Loucy (cell line): ENCODE results near the gene ABLIM2.

Experiments
- H2AFZ ChIP-seq: fragments of 200-600 bp; sonication (generic); 2 replicates; pipeline ENCODE4 v1.6.0; 2016; ENCODE audit warnings: antibody characterized with exemption, mild to moderate bottlenecking, low read length, moderate library complexity
- H3F3A ChIP-seq: fragments of 200-600 bp; 2 replicates; pipeline ENCODE4 v1.6.0; 2016; ENCODE audit warnings: antibody characterized with exemption, low read depth, mild to moderate bottlenecking
- H3K27me3 ChIP-seq: fragments of 200-600 bp; sonication (generic); 2 replicates; pipeline ENCODE4 v1.6.1; 2014; ENCODE audit warnings: low read length, mild to moderate bottlenecking; ENCODE audit not compliant: insufficient read depth, poor library complexity, severe bottlenecking
- H3K36me3 ChIP-seq: fragments of 200-600 bp; sonication (generic); 2 replicates; pipeline ENCODE4 v1.6.1; 2016; ENCODE audit warnings: low read length; ENCODE audit not compliant: insufficient read depth
- H3K4me1 ChIP-seq: fragments of 200-600 bp; sonication (generic); 2 replicates; pipeline ENCODE4 v1.5.1; 2014; ENCODE audit warnings: low read length, mild to moderate bottlenecking; ENCODE audit not compliant: insufficient read depth, poor library complexity, severe bottlenecking
- H3K4me2 ChIP-seq: fragments of 200-600 bp; sonication (generic); 2 replicates; pipeline ENCODE4 v1.6.0; 2014; ENCODE audit warnings: antibody characterized with exemption, low read length, low read depth, mild to moderate bottlenecking; ENCODE audit not compliant: poor library complexity, severe bottlenecking
- H3K4me3 ChIP-seq: fragments of 200-600 bp; sonication (generic); 2 replicates; pipeline ENCODE4 v1.5.1; 2014; ENCODE audit warnings: low read length, mild to moderate bottlenecking, mixed read lengths; ENCODE audit not compliant: poor library complexity, severe bottlenecking
- H3K79me2 ChIP-seq: fragments of 200-600 bp; sonication (generic); 2 replicates; pipeline ENCODE4 v1.6.1; 2014; ENCODE audit warnings: low read length; ENCODE audit not compliant: insufficient read depth
- H3K9ac ChIP-seq: fragments of 200-600 bp; sonication (generic); 2 replicates; pipeline ENCODE4 v1.6.0; 2014; ENCODE audit warnings: mild to moderate bottlenecking, low read depth, low read length, moderate library complexity; ENCODE audit not compliant: poor library complexity, severe bottlenecking
- H3K9me2 ChIP-seq: fragments of 200-600 bp; sonication (generic); replicated peaks from 2 replicates; pipeline ENCODE4 v1.6.1; 2016; ENCODE audit warnings: low read depth, low read length, mixed read lengths
- H3K9me3 ChIP-seq: fragments of 200-600 bp; sonication (generic); 2 replicates; pipeline ENCODE4 v1.6.1; 2014; ENCODE audit warnings: mild to moderate bottlenecking, antibody characterized with exemption, low read length, low read depth; ENCODE audit not compliant: insufficient read depth
- H4K20me1 ChIP-seq: fragments of 200-600 bp; sonication (generic); 2 replicates; pipeline ENCODE4 v1.6.0; 2014; ENCODE audit warnings: antibody characterized with exemption, low read length, mild to moderate bottlenecking; ENCODE audit not compliant: insufficient read depth, poor library complexity, severe bottlenecking
- EZH2phosphoT487 ChIP-seq: fragments of 200-600 bp; IDR thresholded peaks from 2 replicates; pipeline ENCODE4 v1.6.1; 2018; ENCODE audit warnings: antibody characterized with exemption, mild to moderate bottlenecking, moderate library complexity, borderline replicate concordance
- TF ChIP-seq, protein P1 (sequence below): fragments of 200-600 bp; sonication (generic); conservative IDR thresholded peaks from 2 replicates; pipeline ENCODE4 v1.5.1; 2014; ENCODE audit warnings: mild to moderate bottlenecking, antibody characterized with exemption, low read length

The ABLIM2 gene

DNA sequence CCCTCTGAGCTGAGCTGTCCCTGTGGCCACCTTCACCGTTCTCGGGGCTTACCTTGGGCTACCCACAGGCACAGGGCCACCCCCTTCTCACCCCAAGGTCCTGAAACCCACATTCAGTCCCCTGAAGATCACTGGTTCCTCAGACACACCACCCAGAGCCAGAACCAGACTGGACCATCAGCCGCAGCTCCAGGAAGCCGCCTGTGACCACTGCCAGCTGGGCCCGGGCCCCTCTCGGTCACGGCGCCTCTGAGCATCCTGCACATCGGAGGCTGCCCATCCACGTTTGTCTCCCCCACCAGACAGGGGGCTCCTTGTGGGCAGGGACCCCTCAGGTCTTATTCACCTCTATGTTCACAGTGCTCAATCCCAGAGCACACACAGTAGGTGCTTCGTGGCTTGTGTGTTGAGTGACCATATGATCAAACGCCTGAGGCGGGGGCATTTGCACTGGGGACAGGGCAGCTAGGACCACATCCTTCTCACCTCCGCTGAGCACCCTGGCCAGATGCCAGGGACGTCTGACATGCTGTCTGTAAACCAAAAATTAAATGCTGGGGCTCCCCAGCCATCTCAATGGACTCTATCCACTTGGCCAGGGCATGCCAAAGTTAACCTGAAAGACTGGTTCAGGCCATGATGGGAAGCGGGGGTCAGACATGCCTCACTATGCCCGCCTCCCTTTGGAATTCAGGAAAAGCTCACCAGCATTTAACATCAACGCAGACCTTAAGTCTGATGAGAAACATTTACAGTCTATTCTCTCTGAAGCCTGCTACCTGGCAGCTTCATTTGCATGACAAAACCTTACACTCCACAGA is 109.5 kb downstream of the ABLIM2 start:
- Histone ChIP-seq H3K9ac (no peak overlapping the region), H3F3A (no peaks in the 10 kb centered on the region), H3K36me3 (no peaks in the 10 kb centered on the region), H3K9me3 (peaks cover 8% of the 10 kb centered on the region; the same call in 1 of the 2 replicates), H3K9me2 (no peaks in the 10 kb centered on the region), H3K4me1 (no peaks in the 10 kb centered on the region), H3K4me2 (no peak overlapping the region), H3K4me3 (no peak overlapping the region), H3K27me3 (no peaks in the 10 kb centered on the region), H2AFZ (no peak overlapping the region), H4K20me1 (no peaks in the 10 kb centered on the region), H3K79me2 (no peaks in the 10 kb centered on the region)
- TF ChIP-seq EZH2phosphoT487, result no peak
- TF ChIP-seq, protein P1, sequence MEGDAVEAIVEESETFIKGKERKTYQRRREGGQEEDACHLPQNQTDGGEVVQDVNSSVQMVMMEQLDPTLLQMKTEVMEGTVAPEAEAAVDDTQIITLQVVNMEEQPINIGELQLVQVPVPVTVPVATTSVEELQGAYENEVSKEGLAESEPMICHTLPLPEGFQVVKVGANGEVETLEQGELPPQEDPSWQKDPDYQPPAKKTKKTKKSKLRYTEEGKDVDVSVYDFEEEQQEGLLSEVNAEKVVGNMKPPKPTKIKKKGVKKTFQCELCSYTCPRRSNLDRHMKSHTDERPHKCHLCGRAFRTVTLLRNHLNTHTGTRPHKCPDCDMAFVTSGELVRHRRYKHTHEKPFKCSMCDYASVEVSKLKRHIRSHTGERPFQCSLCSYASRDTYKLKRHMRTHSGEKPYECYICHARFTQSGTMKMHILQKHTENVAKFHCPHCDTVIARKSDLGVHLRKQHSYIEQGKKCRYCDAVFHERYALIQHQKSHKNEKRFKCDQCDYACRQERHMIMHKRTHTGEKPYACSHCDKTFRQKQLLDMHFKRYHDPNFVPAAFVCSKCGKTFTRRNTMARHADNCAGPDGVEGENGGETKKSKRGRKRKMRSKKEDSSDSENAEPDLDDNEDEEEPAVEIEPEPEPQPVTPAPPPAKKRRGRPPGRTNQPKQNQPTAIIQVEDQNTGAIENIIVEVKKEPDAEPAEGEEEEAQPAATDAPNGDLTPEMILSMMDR, result no peak

DNA sequence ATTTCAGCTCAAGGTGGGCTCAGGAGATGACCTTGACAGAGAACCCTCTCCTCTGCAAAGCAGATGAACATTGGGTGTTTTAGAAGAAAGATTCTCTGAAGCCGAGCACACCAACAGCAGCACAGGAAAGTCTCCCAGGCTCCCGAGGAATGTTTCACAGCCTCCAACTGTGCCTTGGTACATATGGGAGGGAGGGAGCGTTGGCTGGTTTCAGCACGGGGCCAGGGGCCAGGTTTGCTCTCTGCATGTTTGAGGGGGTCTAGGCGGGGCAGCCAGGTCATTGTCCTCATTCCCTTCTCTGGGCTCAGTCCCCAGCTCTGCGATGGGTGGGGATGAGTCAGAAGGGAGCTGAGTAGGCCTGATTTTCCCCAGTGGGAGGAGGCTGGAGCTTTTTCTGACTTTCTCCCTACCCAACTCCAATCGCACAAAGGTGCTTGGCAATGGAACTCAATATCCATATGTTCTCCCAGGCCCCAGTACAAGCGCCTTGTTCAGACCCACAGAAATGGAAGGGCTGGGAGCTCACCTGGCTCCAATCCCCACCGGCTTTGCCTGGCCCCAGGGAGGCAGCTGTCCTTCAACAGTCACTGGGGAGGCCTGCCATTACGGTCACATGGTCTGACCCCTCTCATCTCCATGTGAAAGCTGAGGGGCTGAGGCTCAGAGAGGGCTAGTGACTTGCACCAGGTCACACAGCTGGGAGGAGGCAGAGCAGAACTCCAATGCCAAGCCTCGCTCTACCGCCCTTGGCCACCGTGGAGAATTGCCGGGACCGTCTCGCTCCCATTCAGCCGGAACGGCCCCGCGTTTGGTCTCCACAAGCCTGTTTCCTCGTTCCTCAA is 110.6 kb downstream of the ABLIM2 start:
- H3K4me3 ChIP-seq, result no peak overlapping the region
- no peak overlapping the region for H3K4me2 ChIP-seq
- H2AFZ ChIP-seq, result no peak overlapping the region
- H4K20me1 ChIP-seq, result no peaks in the 10 kb centered on the region
- H3K4me1 ChIP-seq, result no peaks in the 10 kb centered on the region
- no peaks in the 10 kb centered on the region for H3K36me3 ChIP-seq
- no peak overlapping the region for H3K9ac ChIP-seq
- TF ChIP-seq, protein P1, result no peak
- TF ChIP-seq EZH2phosphoT487, result no peak
- H3K9me3 ChIP-seq, result peaks cover 3% of the 10 kb centered on the region; the same call in 1 of the 2 replicates
- H3F3A ChIP-seq, result no peaks in the 10 kb centered on the region
- no peaks in the 10 kb centered on the region for H3K27me3 ChIP-seq
- H3K79me2 ChIP-seq, result no peaks in the 10 kb centered on the region
- H3K9me2 ChIP-seq, result no peaks in the 10 kb centered on the region

DNA sequence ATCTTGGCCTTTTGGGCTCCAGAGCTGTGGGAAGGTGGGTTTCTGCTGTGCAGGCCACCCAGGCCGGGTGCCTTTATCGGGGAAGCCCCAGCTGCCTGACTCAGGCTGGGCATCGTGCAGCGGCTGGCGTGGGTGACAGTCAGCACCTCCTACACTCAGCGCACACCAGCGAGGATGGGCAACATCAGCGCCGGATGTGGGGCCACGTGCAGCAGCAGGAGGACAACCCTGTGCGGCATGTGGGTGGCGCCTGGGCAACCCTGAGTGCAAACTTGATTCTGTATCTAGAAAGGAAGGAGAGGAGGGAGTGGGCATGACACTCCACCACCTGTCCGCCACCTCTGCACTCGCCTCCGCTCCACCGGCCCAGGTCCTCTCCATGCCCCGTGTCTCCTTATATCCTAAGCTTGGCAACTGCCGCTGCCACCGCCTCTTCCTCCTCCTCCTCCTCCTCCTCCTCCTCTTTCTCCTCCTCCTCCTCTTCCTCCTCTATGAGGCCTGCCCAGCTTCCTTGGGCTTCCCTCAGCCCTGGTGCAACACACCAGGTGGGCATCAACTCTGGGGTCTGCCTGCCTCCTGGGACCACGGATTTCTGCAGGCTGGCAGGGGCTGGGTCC is 111.6 kb downstream of the ABLIM2 start:
- H4K20me1 ChIP-seq, result no peaks in the 10 kb centered on the region
- no peaks in the 10 kb centered on the region for H3K79me2 ChIP-seq
- no peaks in the 10 kb centered on the region for H3K36me3 ChIP-seq
- H3K4me2 ChIP-seq, result no peak overlapping the region
- TF ChIP-seq, protein P1, result no peak
- TF ChIP-seq EZH2phosphoT487, result no peak
- H3K4me1 ChIP-seq, result no peaks in the 10 kb centered on the region
- no peak overlapping the region for H3K9ac ChIP-seq
- H3K27me3 ChIP-seq, result no peaks in the 10 kb centered on the region
- H3K9me2 ChIP-seq, result no peaks in the 10 kb centered on the region
- H3K4me3 ChIP-seq, result no peak overlapping the region
- no peak overlapping the region for H2AFZ ChIP-seq
- H3K9me3 ChIP-seq, result peaks cover 3% of the 10 kb centered on the region; the same call in 1 of the 2 replicates
- no peaks in the 10 kb centered on the region for H3F3A ChIP-seq
